ENCODE measurements around the gene UMAD1. TPM values are rescaled to one million over a fixed set of nuclear protein-coding genes. Genes with fewer than 3 reads are reported as not detected.
"Not testable (repeated sequence)": the region's sequence is repeated elsewhere in the genome, so short reads cannot be mapped to it uniquely, and the experiment has no call there.

Gene UMAD1
- total RNA-seq, 1 donor from 2014 or later, result 4.6 TPM

GRCh38 chr7:7795630-7796121 lies 155.1 kb downstream of the UMAD1 start:
- DNase-seq (ENCODE audit: low read depth, low spot score), result no peak

DNA sequence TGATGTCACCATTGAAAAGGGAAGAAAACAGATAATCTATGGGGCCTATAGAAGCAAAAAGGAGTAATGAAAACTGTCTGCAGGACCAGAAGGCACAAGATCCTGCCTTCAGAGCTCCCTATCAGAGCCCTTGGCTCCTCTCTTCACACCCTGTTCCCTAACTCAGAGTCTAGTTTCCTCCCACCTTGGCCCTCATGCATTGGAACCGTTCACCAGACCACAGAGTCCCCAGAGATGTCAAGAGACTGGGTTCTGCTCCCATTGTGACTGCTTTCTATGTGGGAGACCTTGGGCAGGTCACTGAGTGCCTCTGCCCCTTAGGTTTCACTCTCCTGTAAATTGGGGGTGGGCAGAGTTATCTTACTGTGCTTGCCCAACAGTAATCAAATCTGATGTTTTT lies 158.0 kb downstream of the UMAD1 start:
- no peak for DNase-seq (ENCODE audit: low read depth, low spot score)

DNA sequence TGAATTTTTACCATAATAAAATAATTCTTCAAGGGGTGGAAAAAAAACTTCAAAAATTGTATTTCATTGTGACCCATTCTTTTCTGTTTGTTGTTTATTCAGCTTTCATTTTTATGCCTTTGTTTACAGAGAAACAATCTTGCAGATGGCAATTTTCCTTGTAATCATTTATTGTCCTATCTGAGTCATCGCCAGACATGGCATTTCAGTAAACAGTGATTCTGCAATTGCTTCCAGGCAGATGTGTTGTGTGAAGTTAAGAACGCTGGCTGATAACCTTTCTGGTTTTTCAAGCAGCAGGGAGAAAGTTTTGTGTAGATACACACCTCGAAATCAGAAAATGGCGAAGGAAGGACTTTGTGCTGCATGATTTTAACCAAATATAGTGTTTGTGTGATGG lies 158.6 kb downstream of the UMAD1 start:
- DNase-seq (ENCODE audit: low read depth, low spot score), result no peak

DNA sequence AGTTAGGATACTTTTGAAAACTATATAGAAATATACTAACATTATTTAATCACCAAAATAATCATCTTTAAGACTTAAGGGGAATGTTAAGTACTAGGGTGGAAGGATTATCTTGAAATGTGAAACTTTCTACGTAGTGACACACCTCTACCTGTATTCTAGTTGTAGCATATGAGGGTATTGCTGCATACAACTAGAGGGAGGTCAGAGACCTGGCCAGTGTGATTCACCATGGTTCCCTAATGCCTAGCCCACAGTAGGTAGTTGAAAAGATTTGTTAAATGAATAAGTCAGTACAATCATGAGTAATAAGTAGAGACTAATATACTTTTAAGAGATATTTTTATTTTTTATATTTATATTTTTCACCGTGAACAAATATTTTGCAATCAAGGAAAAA lies 162.0 kb downstream of the UMAD1 start:
- DNase-seq (ENCODE audit: low read depth, low spot score), result no peak

GRCh38 chr7:7803715-7804178 lies 163.2 kb downstream of the UMAD1 start:
- DNase-seq (ENCODE audit: low read depth, low spot score), result no peak

GRCh38 chr7:7804822-7805221 lies 164.3 kb downstream of the UMAD1 start:
- not testable (repeated sequence) for DNase-seq (ENCODE audit: low read depth, low spot score)

DNA sequence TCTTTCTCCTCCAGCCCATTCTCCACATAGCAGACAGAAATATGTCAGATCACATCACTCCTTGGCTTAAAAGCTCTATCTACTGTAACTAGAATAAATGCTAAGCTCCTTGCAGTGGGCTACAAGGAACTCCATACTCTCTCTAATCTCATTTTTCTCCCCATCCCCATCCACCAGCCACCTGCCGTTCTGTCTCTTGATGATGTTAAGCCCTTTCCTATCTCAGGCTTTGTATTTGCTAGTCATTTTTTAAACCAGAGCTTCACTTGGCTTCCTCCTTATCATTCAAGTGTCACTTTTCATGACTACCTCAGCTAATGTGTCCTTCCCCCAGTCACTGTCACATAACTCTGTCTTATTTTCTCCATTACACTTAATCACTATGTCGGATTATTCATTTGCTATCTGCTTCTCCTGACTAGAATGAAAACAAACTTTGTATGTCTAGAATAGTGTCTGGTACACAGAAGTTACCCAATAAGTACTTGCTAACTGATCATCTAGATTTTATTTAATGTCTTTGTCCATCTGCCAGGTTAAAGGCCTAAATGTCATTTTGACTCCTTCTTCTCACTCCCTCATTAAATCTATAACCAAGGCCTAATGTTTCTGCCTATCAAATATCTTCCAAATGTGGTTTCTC lies 165.1 kb downstream of the UMAD1 start:
- no peak for DNase-seq (ENCODE audit: low read depth, low spot score)

- no peak for DNase-seq (ENCODE audit: low read depth, low spot score)
Observed at GRCh38 chr7:7808156-7808555, 167.6 kb downstream of the UMAD1 start.

DNA sequence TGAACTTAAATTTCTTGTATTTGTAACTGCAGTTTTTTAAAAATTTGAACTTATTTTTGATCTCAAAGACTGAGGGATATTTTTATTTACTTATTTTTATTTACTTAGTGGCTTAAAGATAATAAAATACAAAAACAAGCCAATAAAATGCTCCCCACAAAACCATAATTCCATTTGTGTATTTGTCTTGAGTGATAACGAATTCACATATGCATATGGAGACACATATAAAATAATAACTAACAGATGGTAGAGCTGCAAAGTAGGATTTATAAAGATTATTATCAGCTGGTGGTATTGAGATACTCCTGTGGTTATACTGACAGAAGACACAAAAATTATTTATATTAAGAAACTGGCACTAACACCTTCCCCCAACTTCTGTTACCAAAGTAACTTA lies 168.1 kb downstream of the UMAD1 start:
- no peak for DNase-seq (ENCODE audit: low read depth, low spot score)

GRCh38 chr7:7810380-7810779 lies 169.8 kb downstream of the UMAD1 start:
- DNase-seq (ENCODE audit: low read depth, low spot score), result no peak

GRCh38 chr7:7810826-7811225 lies 170.3 kb downstream of the UMAD1 start:
- DNase-seq (ENCODE audit: low read depth, low spot score), result no peak

GRCh38 chr7:7812112-7812511 lies 171.6 kb downstream of the UMAD1 start:
- no peak for DNase-seq (ENCODE audit: low read depth, low spot score)

DNA sequence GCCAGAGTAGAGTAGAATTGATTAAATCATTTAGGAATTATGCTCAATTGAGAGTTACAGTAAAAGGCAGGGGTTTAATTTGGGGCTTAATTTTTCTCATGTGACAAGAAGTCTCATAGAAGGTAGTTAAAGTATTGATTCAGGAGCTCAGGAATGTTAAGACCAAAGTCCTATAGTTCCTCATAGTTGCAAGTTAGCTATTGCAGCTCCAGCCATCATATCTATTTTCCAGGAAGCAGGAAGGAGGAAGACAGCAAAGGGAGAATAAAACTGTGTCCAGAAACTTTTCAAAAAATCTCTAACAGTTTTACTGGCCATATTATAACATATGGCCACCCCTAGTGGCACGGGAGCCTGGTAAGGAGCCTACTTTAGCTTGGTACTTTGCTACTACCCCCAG lies 174.8 kb downstream of the UMAD1 start:
- DNase-seq (ENCODE audit: low read depth, low spot score), result no peak

DNA sequence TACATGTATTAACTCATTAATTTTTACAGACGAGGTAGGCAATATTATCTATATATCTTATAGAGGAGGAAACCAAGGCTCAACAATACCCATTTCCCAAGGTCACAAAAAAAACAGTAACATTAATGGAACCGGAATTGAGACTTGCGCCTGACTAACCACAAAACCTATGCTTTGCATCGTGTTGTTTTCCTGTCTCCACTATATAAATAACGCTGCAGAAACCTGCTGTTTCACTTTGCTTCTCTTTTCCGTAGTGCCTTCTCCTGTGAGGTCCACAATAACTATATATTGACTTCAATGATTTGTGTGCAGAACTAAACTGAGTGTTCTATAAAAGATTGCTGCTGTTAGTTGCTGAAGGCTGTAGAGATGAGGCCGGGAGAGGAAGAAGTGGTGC lies 175.5 kb downstream of the UMAD1 start:
- no peak for DNase-seq (ENCODE audit: low read depth, low spot score)

- DNase-seq (ENCODE audit: low read depth, low spot score), result no peak
Observed at GRCh38 chr7:7816816-7817536, 176.4 kb downstream of the UMAD1 start.

- DNase-seq (ENCODE audit: low read depth, low spot score), result no peak
Observed at GRCh38 chr7:7817748-7818147, 177.2 kb downstream of the UMAD1 start.

GRCh38 chr7:7818179-7818578 lies 177.6 kb downstream of the UMAD1 start:
- not testable (repeated sequence) for DNase-seq (ENCODE audit: low read depth, low spot score)

- no peak for DNase-seq (ENCODE audit: low read depth, low spot score)
Observed at GRCh38 chr7:7819442-7820247, 179.1 kb downstream of the UMAD1 start.

DNA sequence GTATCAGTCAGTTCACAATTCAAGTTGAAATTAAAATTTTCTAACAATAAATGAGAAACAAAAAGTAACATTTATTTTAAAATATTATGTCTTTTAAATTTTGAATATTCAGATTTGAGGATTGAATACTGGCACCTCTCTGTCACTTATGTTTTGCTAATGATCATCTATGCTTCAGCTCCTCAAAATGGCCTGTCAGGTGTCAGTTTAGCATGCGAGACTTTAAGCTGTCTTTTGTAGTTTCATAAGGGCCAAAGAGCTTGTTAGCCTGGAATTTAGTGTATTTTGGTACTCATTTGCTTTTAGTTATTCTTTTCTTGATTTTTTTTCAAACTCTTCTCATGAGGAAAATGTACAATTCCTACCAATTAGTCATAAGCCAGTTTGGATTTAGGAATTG lies 179.9 kb downstream of the UMAD1 start:
- no peak for DNase-seq (ENCODE audit: low read depth, low spot score)

- DNase-seq (ENCODE audit: low read depth, low spot score), result no peak
Observed at GRCh38 chr7:7820939-7821338, 180.4 kb downstream of the UMAD1 start.

GRCh38 chr7:7821517-7821916 lies 181.0 kb downstream of the UMAD1 start:
- no peak for DNase-seq (ENCODE audit: low read depth, low spot score)

DNA sequence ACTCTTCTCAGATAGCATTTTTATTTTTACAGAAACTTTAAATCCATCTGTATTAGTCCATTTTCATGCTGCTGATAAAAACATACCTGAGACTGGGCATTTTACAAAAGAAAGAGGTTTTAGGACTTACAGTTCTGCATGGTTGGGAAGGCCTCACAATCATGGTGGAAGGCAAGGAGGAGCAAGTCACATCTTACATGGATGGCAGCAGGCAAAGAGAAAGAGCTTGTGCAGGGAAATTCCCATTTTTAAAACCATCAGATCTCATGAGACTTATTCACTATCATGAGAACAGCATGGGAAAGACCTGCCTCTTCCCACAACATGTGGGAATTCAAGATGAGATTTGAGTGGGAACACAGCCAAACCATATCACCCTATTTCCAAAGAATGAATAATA lies 184.7 kb downstream of the UMAD1 start:
- DNase-seq (ENCODE audit: low read depth, low spot score), result not testable (repeated sequence)

Data from pulmonary artery endothelial cell (primary cell).